NB4 (cell line): Measurements from ENCODE around the gene SCYGR5.

ENCODE experiments used
- POLR2A ChIP-seq: IDR thresholded peaks from 2 replicates; pipeline ENCODE4 v1.6.1; 2011; ENCODE audit warnings: mild to moderate bottlenecking; ENCODE audit not compliant: insufficient read length; ENCODE audit errors: extremely low read depth
- TF ChIP-seq, protein P1 (sequence below): IDR thresholded peaks from one replicate; pipeline ENCODE4 v1.5.1; 2012; ENCODE audit warnings: low read depth, low read length

DNA sequence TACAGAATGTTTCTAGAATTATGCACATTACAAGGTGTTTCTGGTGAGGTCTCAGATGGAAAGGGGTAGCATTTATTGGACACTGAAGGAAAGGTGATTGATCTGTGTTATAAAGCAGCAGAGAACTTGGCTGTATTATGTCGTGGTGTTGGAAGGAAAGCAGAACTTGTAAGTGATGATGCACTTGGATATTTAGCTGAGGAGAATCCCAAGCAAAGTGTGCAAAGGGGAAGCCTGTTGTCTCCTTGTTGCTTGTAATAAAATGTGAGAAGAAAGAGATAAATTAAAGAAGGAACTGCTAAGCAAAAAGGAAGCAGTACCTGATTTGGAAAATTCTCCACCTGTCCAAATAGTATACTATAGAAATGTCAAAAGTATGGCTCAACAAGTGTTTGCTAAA lies 12.2 kb upstream of the SCYGR5 start:
- TF ChIP-seq, protein P1, sequence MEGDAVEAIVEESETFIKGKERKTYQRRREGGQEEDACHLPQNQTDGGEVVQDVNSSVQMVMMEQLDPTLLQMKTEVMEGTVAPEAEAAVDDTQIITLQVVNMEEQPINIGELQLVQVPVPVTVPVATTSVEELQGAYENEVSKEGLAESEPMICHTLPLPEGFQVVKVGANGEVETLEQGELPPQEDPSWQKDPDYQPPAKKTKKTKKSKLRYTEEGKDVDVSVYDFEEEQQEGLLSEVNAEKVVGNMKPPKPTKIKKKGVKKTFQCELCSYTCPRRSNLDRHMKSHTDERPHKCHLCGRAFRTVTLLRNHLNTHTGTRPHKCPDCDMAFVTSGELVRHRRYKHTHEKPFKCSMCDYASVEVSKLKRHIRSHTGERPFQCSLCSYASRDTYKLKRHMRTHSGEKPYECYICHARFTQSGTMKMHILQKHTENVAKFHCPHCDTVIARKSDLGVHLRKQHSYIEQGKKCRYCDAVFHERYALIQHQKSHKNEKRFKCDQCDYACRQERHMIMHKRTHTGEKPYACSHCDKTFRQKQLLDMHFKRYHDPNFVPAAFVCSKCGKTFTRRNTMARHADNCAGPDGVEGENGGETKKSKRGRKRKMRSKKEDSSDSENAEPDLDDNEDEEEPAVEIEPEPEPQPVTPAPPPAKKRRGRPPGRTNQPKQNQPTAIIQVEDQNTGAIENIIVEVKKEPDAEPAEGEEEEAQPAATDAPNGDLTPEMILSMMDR: no peak
- TF ChIP-seq POLR2A: no peak
